Stomach smooth muscle (tissue), 2 donors: ENCODE data around the gene FBXL16.
A peak's percentile ranks its signal among the peaks of the same experiment; 100 is the strongest.

Experiments
- H3K27ac ChIP-seq: one replicate; pipeline ENCODE4 v1.7.0; 2013; ENCODE audit warnings: mild to moderate bottlenecking, low read length, inconsistent platforms
- H3K27me3 ChIP-seq, 2 donors: one replicate each; pipeline ENCODE4 v1.7.0; 2013; ENCODE audit warnings: low read length in 2 of 2; ENCODE audit not compliant: insufficient read depth in 2 of 2, control insufficient read depth in 1 of 2
- H3K36me3 ChIP-seq, 2 donors: one replicate each; pipeline ENCODE4 v1.7.0; 2013; ENCODE audit warnings: low read length in 2 of 2; ENCODE audit not compliant: control insufficient read depth in 2 of 2, insufficient read depth in 2 of 2
- H3K4me1 ChIP-seq: one replicate; pipeline ENCODE4 v1.7.0; 2013; ENCODE audit warnings: low read length; ENCODE audit not compliant: control insufficient read depth, insufficient read depth
- H3K4me3 ChIP-seq, 2 donors: one replicate each; pipeline ENCODE4 v1.7.0; 2013; ENCODE audit warnings: low read length in 2 of 2
- H3K9ac ChIP-seq, 2 donors: one replicate each; pipeline ENCODE4 v1.7.0; 2013; ENCODE audit warnings: low read length in 2 of 2, mild to moderate bottlenecking in 1 of 2
- H3K9me3 ChIP-seq, 2 donors: one replicate each; pipeline ENCODE4 v1.7.0; 2013; ENCODE audit warnings: low read length in 2 of 2; ENCODE audit not compliant: control insufficient read depth in 2 of 2
- donor health status: healthy.
- donor health status: Pancreatic carcinoma.

The FBXL16 gene

DNA sequence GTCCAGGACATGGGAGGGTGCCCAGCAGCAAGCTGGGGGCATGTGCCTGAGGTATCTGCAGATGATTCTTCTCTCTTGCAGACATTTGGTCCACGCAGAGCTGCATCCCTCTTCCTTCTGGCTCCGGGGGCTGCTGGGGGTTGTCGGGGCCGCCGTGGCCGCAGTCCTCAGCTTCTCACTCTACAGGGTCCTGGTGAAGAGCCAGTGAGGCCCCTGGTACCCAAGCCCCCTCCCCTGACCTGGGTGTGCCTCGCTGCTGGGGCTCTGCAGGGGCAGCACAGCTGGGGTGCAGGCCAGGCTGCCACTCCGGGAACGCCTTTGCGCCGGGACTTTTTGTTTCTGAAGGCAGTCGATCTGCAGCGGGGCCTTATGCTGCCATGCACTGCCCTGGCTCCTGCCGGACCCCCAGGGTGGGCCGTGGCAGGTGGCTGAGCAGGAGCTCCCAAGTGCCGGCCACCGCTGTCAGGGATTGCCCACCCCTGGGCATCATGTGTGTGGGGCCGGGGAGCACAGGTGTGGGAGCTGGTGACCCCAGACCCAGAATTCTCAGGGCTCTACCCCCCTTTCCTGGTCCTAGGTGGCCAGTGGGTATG lies 32.1 kb downstream of the FBXL16 start:
- Histone ChIP-seq H3K9me3 (no peaks in the 10 kb centered on the region), H3K4me1 (peaks cover 27% of the 10 kb centered on the region), H3K27me3 (peaks cover 0 to 4% of the 10 kb centered on the region in 2 donors), H3K9ac (no peak overlapping the region), H3K36me3 (peaks cover 13 to 20% of the 10 kb centered on the region in 2 donors), H3K27ac (no peak overlapping the region), H3K4me3 (no peak overlapping the region)

GRCh38 chr16:672851-673250 lies 32.8 kb downstream of the FBXL16 start:
- Histone ChIP-seq H3K36me3 (peaks cover 13 to 20% of the 10 kb centered on the region in 2 donors), H3K27ac (no peak overlapping the region), H3K9ac (no peak overlapping the region), H3K4me1 (peaks cover 27% of the 10 kb centered on the region), H3K27me3 (peaks cover 0 to 4% of the 10 kb centered on the region in 2 donors), H3K9me3 (no peaks in the 10 kb centered on the region), H3K4me3 (no peak overlapping the region)

- Histone ChIP-seq H3K27ac (no peak overlapping the region), H3K4me3 (no peak overlapping the region), H3K9ac (no peak overlapping the region), H3K27me3 (peaks cover 0 to 4% of the 10 kb centered on the region in 2 donors), H3K9me3 (no peaks in the 10 kb centered on the region), H3K4me1 (peaks cover 32% of the 10 kb centered on the region), H3K36me3 (peaks cover 13 to 20% of the 10 kb centered on the region in 2 donors)
Measured at GRCh38 chr16:672371-672770, 33.2 kb downstream of the FBXL16 start.

GRCh38 chr16:671353-672131 lies 34.1 kb downstream of the FBXL16 start:
- H3K4me1 ChIP-seq: peaks cover 37% of the 10 kb centered on the region
- no peak overlapping the region for H3K4me3 ChIP-seq
- H3K36me3 ChIP-seq: peaks cover 13 to 20% of the 10 kb centered on the region in 2 donors

DNA sequence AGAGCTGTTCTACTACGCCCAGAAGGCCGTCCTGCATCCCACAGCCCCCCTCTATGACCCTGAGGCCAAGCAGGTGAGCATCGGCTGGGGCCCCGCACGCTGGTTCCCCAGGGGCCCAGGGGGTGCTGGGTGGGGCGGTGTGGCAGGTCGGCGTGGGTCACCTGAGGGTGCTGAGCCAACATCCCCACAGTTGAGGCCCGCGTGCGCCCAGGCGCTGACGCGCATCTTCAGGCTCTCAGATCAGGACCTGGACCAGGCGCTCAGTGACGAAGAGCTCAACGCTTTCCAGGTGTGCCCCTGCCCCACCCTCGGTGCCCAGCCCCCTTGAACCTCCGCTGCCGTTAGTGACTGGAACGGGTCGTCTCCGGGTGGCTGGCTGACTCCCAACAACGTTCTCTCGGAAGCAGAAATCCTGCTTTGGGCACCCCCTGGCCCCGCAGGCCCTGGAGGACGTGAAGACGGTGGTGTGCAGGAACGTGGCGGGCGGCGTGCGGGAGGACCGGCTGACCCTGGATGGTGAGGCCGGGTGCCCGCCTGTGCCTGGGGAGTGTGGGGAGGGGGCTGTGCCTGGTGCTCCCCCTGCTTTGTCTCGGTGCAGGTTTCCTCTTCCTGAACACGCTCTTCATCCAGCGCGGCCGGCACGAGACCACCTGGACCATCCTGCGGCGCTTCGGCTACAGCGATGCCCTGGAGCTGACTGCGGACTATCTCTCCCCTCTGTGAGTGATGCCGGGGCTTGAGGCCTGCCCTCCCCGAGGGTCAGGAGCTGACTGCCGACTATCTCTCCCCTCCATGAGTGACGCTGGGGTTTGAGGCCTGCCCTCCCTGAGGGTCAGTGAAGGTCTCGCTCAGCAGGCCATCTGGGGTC lies 34.9 kb downstream of the FBXL16 start:
- peaks cover 13 to 20% of the 10 kb centered on the region in 2 donors for H3K36me3 ChIP-seq
- H3K27ac ChIP-seq: no peak overlapping the region
- no peak overlapping the region for H3K9ac ChIP-seq
- H3K4me3 ChIP-seq: no peak overlapping the region
- H3K4me1 ChIP-seq: peaks cover 30% of the 10 kb centered on the region
- peaks cover 0 to 4% of the 10 kb centered on the region in 2 donors for H3K27me3 ChIP-seq
- H3K9me3 ChIP-seq: no peaks in the 10 kb centered on the region

More at GRCh38 chr16:671353-672131, 34.1 kb downstream of the FBXL16 start:
- H3K27ac ChIP-seq: no peak overlapping the region
- H3K9ac ChIP-seq: no peak overlapping the region
- no peaks in the 10 kb centered on the region for H3K9me3 ChIP-seq
- H3K27me3 ChIP-seq: peaks cover 0 to 4% of the 10 kb centered on the region in 2 donors

DNA sequence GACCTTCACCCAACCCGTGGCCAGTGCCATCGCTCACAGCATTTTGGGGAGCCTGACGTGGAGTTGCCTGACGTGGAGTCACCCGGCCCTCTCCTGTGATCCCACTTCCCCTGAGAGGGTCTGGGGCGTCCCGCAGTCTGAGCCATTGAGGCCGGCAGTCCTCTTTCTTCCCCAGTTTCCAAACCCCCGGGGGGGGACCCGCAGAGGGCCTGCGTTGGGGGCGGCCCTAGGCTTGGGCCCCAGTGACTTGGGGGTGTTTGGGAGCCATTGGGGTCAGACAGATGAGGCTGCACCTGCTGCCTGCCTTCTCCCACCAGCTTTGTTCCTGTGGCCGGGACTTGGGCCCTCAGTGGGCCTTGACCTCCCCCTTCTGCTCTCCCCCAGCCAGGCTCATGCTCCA lies 35.9 kb downstream of the FBXL16 start:
- H3K9me3 ChIP-seq: no peaks in the 10 kb centered on the region
- H3K27ac ChIP-seq: no peak overlapping the region
- no peak overlapping the region for H3K9ac ChIP-seq
- peaks cover 20% of the 10 kb centered on the region for H3K4me1 ChIP-seq
- peak overlapping the region in 1 of 2 donors; percentile 82 for H3K4me3 ChIP-seq
- H3K27me3 ChIP-seq: no peaks in the 10 kb centered on the region
- peaks cover 13 to 20% of the 10 kb centered on the region in 2 donors for H3K36me3 ChIP-seq

DNA sequence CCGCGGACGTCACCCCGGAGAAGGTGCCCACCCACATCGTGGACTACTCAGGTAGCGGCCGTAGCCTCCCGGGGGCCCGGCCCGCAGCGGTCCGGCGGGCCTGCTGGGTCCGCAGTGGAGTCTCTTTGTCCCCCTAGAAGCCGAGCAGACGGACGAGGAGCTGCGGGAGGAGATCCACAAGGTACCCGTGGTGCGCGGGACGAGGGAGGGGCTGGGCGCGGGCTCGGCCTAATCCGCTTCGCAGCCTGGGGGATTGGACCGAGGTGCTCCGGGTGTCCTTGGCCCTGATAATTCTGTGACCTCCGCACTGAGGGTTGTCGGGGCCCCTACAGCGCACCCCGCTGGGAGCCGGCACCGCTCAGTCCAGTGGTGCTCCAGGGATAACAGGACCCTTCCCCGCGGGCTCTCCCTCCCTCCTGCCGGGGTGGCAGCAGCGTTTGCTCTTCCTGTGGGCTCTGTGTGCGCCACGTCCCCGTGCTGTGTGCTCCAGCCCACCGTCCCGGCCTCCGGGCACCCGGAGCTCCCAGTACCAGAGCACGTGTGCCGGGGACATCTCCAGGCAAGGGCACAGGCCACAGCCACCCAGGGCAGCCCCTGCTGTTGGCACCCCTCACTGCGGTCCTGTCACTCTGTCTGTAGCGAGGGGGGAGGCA lies 37.0 kb downstream of the FBXL16 start:
- H3K27ac ChIP-seq: peak overlapping the region; percentile 66
- H3K27me3 ChIP-seq: no peaks in the 10 kb centered on the region
- H3K4me3 ChIP-seq: peak overlapping the region; percentile 58 to 82
- no peaks in the 10 kb centered on the region for H3K9me3 ChIP-seq
- peaks cover 13 to 20% of the 10 kb centered on the region in 2 donors for H3K36me3 ChIP-seq
- peak overlapping the region; percentile 75 to 93 for H3K9ac ChIP-seq
- H3K4me1 ChIP-seq: peaks cover 20% of the 10 kb centered on the region

GRCh38 chr16:667780-668518 lies 37.7 kb downstream of the FBXL16 start, which contains the start of gene RHOT2:
Gene RHOT2, plus strand, starts transcription at chr16:668132. Its CDS starts 68 bp downstream, at chr16:668200.
- peak within 1 kb of the TSS; percentile 66 for H3K27ac ChIP-seq
- H3K27me3 ChIP-seq: no peaks in the 10 kb centered on the region
- H3K9ac ChIP-seq: peak within 1 kb of the TSS; percentile 75 to 93

GRCh38 chr16:667113-667779 lies 38.4 kb downstream of the FBXL16 start:
- Histone ChIP-seq H3K4me1 (peaks cover 20% of the 10 kb centered on the region), H3K27me3 (no peaks in the 10 kb centered on the region), H3K36me3 (peaks cover 6 to 16% of the 10 kb centered on the region in 2 donors), H3K9me3 (no peaks in the 10 kb centered on the region), H3K9ac (peak overlapping the region; percentile 72 to 93), H3K4me3 (peak overlapping the region in 1 of 2 donors; percentile 82), H3K27ac (peak overlapping the region; percentile 66)

More at GRCh38 chr16:667780-668518, 37.7 kb downstream of the FBXL16 start, which contains the start of gene RHOT2:
- Histone ChIP-seq H3K4me3 (peak within 1 kb of the TSS; percentile 58 to 82), H3K9me3 (no peaks in the 10 kb centered on the region), H3K36me3 (peaks cover 12 to 20% of the 10 kb centered on the region in 2 donors), H3K4me1 (peaks cover 20% of the 10 kb centered on the region)
